Measurements from ENCODE around the gene INPP5A.

GRCh38 chr10:132677096-132677472, 139.5 kb downstream of the INPP5A start:
- no peak for TF ChIP-seq CTCF (conservative IDR thresholded peaks at IDR 0.05; ENCODE audit: low read depth, low read length)
- no peak for TF ChIP-seq EZH2 (IDR thresholded peaks at IDR 0.05; ENCODE audit: low read length, unreplicated experiment)
- TF ChIP-seq EZH2phosphoT487 (IDR thresholded peaks at IDR 0.05; ENCODE audit: borderline replicate concordance, low read length), result no peak

Measured in PC-3 (cell line).